HCT116 (cell line): ENCODE measurements around the gene LRRFIP2.
"Not testable (repeated sequence)": the region's sequence is repeated elsewhere in the genome, so short reads cannot be mapped to it uniquely, and the experiment has no call there.

Source experiments
- CTCF ChIP-seq, 3 experiments: fragments of 200-600 bp in 1 of 3; sonication (generic) in 1 of 3; IDR thresholded peaks in 2 of 3; conservative IDR thresholded peaks in 1 of 3; 2 replicates each; pipeline ENCODE4 v1.5.1; 2012 to 2017; ENCODE audit warnings: low read depth in 2 of 3, low read length in 2 of 3, antibody characterized with exemption in 1 of 3, borderline replicate concordance in 1 of 3, control low read depth in 1 of 3, mild to moderate bottlenecking in 1 of 3, mixed read lengths in 1 of 3, mixed run types in 1 of 3, moderate library complexity in 1 of 3; ENCODE audit not compliant: insufficient read depth in 1 of 3
- EGR1 ChIP-seq: IDR thresholded peaks from 2 replicates; pipeline ENCODE4 v1.6.1; 2012; ENCODE audit warnings: low read depth
- ELF1 ChIP-seq: IDR thresholded peaks from 2 replicates; pipeline ENCODE4 v1.6.1; 2012; ENCODE audit warnings: low read depth, borderline replicate concordance

- TF ChIP-seq CTCF (IDR thresholded peaks at IDR 0.05 in 2 of 3, conservative IDR thresholded peaks at IDR 0.05 in 1 of 3; ENCODE audit: borderline replicate concordance in 1 of 3, insufficient read depth in 1 of 3, low read depth in 2 of 3, low read length in 2 of 3); ELF1; EGR1: not testable (repeated sequence)
Observed at GRCh38 chr3:37122069-37122468, 52.3 kb downstream of the LRRFIP2 start.
